Activated T-cell treated with anti-CD3 and anti-CD28 coated beads, Interleukin-2, amount 50 U/mL, for 4 hours (primary cell): Measurements from ENCODE around the gene CTNND2. TPM values are rescaled to one million over a fixed set of nuclear protein-coding genes. Genes with fewer than 3 reads are reported as not detected.

Experiments used
- ATAC-seq, 2 donors: fragments of 200-7000 bp; cut with Tn5 transposase; one replicate each; pipeline ENCODE4 v1.10.0; 2021
- DNase-seq: peaks from one replicate; pipeline ENCODE4 v3.0.0-alpha.2; 2020
- H3K27me3 Mint-ChIP-seq: one replicate; pipeline ENCODE4 v1.8.0; 2021; ENCODE audit warnings: low read depth, mixed read lengths
- H3K36me3 Mint-ChIP-seq: one replicate; pipeline ENCODE4 v1.8.0; 2022; ENCODE audit warnings: mixed read lengths; ENCODE audit not compliant: insufficient read depth
- H3K4me1 Mint-ChIP-seq: one replicate; pipeline ENCODE4 v1.8.0; 2021; ENCODE audit warnings: low read depth, mixed read lengths
- H3K4me3 Mint-ChIP-seq: one replicate; pipeline ENCODE4 v1.8.0; 2021; ENCODE audit warnings: mild to moderate bottlenecking, moderate library complexity, mixed read lengths
- H3K9me3 Mint-ChIP-seq: one replicate; pipeline ENCODE4 v1.8.0; 2021; ENCODE audit warnings: mixed read lengths
- total RNA-seq, 3 donors: library from RNA; stranded (reverse); gene quantifications; one replicate each; pipeline ENCODE4 v1.2.1, GENCODE V29; 2021

The CTNND2 gene
- total RNA-seq, 3 donors from 2014 or later: not detected

- no peak overlapping the region for H3K4me3 Mint-ChIP-seq
- DNase-seq (no peak), ATAC-seq (no peak)
- no peaks in the 10 kb centered on the region for H3K36me3 Mint-ChIP-seq
- peaks cover 9% of the 10 kb centered on the region for H3K9me3 Mint-ChIP-seq
- no peaks in the 10 kb centered on the region for H3K4me1 Mint-ChIP-seq
- no peaks in the 10 kb centered on the region for H3K27me3 Mint-ChIP-seq
Observed at GRCh38 chr5:11785771-11786352, 118.4 kb downstream of the CTNND2 start.

- H3K4me3 Mint-ChIP-seq: no peak overlapping the region
- no peak for ATAC-seq
Observed at GRCh38 chr5:11780641-11781345, 123.5 kb downstream of the CTNND2 start.

DNA sequence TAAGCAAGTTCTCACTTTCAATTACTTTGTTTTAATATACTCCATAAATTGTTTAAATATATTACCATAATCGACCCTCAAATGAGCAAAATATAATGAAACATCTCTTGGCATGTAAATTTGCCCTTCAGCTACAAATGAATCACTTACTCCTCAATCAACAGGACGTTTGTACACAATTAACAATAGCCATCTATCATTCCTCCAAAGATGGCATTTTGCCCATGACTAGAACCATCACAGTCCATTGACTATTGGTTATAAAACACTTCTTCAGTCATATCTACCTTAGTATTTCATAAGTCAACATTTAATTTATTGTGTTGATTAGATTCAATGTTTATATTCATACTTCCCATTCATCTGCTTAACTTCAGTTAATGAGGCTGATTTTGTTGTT is 127.2 kb downstream of the CTNND2 start:
- no peaks in the 10 kb centered on the region for H3K4me1 Mint-ChIP-seq
- ATAC-seq (no peak), DNase-seq (no peak)
- H3K9me3 Mint-ChIP-seq: peaks cover 6% of the 10 kb centered on the region
- no peaks in the 10 kb centered on the region for H3K27me3 Mint-ChIP-seq
- no peaks in the 10 kb centered on the region for H3K36me3 Mint-ChIP-seq
- no peak overlapping the region for H3K4me3 Mint-ChIP-seq

More at GRCh38 chr5:11780641-11781345, 123.5 kb downstream of the CTNND2 start:
- no peak for DNase-seq
- peaks cover 7% of the 10 kb centered on the region for H3K9me3 Mint-ChIP-seq
- H3K36me3 Mint-ChIP-seq: no peaks in the 10 kb centered on the region
- no peaks in the 10 kb centered on the region for H3K27me3 Mint-ChIP-seq
- no peaks in the 10 kb centered on the region for H3K4me1 Mint-ChIP-seq

- Mint-ChIP-seq H3K36me3 (no peaks in the 10 kb centered on the region), H3K4me3 (no peak overlapping the region), H3K4me1 (no peaks in the 10 kb centered on the region), H3K9me3 (peaks cover 3% of the 10 kb centered on the region), H3K27me3 (no peaks in the 10 kb centered on the region)
- DNase-seq (no peak), ATAC-seq (no peak)
Observed at GRCh38 chr5:11770310-11770709, 133.9 kb downstream of the CTNND2 start.

GRCh38 chr5:11760934-11761603 is 143.2 kb downstream of the CTNND2 start:
- no peaks in the 10 kb centered on the region for H3K4me1 Mint-ChIP-seq

DNA sequence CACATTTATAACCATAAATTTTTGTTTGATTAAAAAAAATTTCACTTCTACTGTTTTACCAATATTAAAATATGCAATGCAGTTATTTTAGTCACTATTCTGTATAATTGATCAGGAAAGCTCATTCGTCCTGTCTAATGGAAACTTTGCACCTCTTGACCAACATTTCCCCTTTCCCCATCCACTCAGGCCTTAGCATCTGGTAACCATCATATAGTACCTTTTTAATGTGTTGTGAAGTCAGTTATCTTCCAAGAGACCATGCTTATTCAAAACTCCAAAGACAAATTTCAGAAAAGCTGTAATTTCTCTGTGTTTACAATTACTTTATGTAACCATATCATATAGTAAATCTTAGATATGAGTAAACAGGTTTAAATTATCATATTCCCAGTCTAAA is 145.9 kb downstream of the CTNND2 start:
- no peak overlapping the region for H3K4me3 Mint-ChIP-seq
- peaks cover 3% of the 10 kb centered on the region for H3K9me3 Mint-ChIP-seq
- no peak for DNase-seq
- H3K27me3 Mint-ChIP-seq: no peaks in the 10 kb centered on the region
- H3K36me3 Mint-ChIP-seq: no peaks in the 10 kb centered on the region
- no peak for ATAC-seq
- no peaks in the 10 kb centered on the region for H3K4me1 Mint-ChIP-seq

More at GRCh38 chr5:11760934-11761603, 143.2 kb downstream of the CTNND2 start:
- ATAC-seq (no peak), DNase-seq (no peak)
- no peak overlapping the region for H3K4me3 Mint-ChIP-seq
- H3K27me3 Mint-ChIP-seq: no peaks in the 10 kb centered on the region
- peaks cover 4% of the 10 kb centered on the region for H3K9me3 Mint-ChIP-seq
- H3K36me3 Mint-ChIP-seq: no peaks in the 10 kb centered on the region

DNA sequence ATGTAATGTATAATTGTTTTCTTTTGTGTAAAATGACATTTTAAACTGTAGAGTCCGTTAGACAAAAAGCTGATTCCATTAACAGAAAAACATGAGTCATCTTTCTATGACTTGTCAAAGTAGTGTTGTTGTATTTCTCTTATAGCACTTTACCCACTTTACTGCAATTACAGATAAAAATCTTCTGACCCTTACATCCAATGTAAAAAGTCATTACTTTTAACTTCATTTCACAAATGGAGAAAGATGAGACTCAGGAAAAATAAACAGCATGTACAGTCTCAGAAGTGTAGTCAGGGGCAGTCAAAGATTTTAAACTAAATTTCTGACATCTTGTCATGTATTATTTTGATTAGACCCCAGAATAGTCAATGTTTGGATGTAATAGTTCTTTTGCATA is 146.6 kb downstream of the CTNND2 start:
- H3K27me3 Mint-ChIP-seq: no peaks in the 10 kb centered on the region
- DNase-seq: no peak
- H3K36me3 Mint-ChIP-seq: no peaks in the 10 kb centered on the region
- ATAC-seq: no peak
- no peaks in the 10 kb centered on the region for H3K4me1 Mint-ChIP-seq
- no peak overlapping the region for H3K4me3 Mint-ChIP-seq
- H3K9me3 Mint-ChIP-seq: peaks cover 5% of the 10 kb centered on the region

DNA sequence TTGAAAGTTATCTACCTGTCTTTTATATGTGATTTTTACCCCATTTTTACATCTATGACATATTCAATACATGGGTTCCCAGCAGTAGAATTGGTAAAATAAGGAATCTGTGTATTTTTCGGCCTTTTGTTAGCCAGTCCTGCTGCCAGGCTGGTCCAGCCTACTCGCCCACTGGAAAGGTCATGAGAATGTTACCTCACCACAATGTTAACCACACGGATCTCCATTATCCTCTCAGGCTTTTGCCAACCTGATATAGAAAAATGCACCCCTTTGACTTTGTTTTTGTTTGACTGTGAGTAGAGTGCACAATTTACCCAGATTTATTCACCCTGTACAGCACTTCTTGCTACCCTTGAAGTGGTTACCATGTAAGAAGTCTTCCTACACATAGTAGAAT is 167.2 kb downstream of the CTNND2 start:
- Mint-ChIP-seq H3K4me1 (no peaks in the 10 kb centered on the region), H3K9me3 (peaks cover 3% of the 10 kb centered on the region), H3K4me3 (no peak overlapping the region), H3K27me3 (no peaks in the 10 kb centered on the region), H3K36me3 (no peaks in the 10 kb centered on the region)
- DNase-seq (no peak), ATAC-seq (no peak)

DNA sequence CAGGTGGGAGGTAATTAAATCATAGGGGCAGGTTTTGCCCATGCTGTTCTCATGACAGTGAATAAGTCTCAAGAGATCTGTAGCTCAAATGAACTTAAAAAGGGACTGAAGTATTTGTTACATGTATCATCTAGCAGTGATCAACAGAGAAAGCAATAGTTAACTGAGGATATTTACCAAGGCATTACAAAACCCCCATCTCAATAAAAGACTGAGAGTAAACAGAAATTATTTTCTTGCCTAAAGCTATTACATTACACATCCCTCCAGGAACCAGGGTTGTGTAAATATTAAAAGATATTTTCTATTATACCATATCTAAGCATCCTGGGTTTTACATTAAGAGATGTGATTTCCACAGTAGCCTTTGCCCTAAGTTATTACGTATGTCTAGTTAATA is 169.9 kb downstream of the CTNND2 start:
- Mint-ChIP-seq H3K36me3 (no peaks in the 10 kb centered on the region), H3K4me3 (no peak overlapping the region), H3K4me1 (no peaks in the 10 kb centered on the region), H3K27me3 (no peaks in the 10 kb centered on the region), H3K9me3 (peaks cover 4% of the 10 kb centered on the region)
- no peak for DNase-seq
- ATAC-seq: no peak

- Mint-ChIP-seq H3K4me1 (no peaks in the 10 kb centered on the region), H3K27me3 (no peaks in the 10 kb centered on the region), H3K9me3 (peaks cover 4% of the 10 kb centered on the region), H3K4me3 (no peak overlapping the region), H3K36me3 (no peaks in the 10 kb centered on the region)
- DNase-seq (no peak), ATAC-seq (no peak)
Observed at GRCh38 chr5:11733840-11734192, 170.4 kb downstream of the CTNND2 start.

DNA sequence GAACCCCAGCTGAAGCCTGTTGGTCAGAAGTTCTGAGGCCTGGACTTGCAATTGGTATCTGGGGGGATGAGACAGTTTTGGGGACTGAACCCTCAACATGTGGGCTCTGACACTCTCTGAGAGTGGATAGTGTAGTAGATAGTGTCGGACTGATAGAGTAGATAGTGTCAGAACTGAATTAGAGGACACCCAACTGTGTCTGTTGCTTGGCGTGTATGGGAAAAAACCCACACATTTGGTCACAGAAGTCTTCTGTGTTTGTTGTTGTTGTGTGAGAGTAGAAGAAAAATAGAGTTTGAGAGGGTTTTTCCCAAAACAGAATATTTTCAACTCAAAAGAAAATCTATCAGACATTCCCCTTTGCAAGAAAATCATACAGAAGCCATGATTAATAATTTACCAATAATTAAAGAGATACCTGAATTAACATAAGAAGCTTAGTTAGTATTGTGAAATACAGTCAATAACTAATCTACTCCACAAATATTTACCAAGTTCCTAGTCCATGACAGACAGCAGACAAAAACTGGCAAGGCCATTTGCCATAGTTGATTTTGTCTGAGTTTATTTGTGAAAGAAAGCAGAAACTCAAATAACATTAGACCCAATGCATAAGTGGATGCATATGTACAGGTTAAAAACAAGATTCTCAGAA is 170.9 kb downstream of the CTNND2 start:
- H3K36me3 Mint-ChIP-seq: no peaks in the 10 kb centered on the region
- DNase-seq (no peak), ATAC-seq (no peak)
- H3K4me3 Mint-ChIP-seq: no peak overlapping the region
- no peaks in the 10 kb centered on the region for H3K27me3 Mint-ChIP-seq
- no peaks in the 10 kb centered on the region for H3K4me1 Mint-ChIP-seq
- H3K9me3 Mint-ChIP-seq: peaks cover 4% of the 10 kb centered on the region

- H3K4me3 Mint-ChIP-seq: no peak overlapping the region
- H3K27me3 Mint-ChIP-seq: no peaks in the 10 kb centered on the region
- no peaks in the 10 kb centered on the region for H3K9me3 Mint-ChIP-seq
- no peaks in the 10 kb centered on the region for H3K4me1 Mint-ChIP-seq
- H3K36me3 Mint-ChIP-seq: no peaks in the 10 kb centered on the region
- ATAC-seq (no peak), DNase-seq (no peak)
Observed at GRCh38 chr5:11724940-11725339, 179.3 kb downstream of the CTNND2 start.

- DNase-seq (no peak), ATAC-seq (no peak)
- Mint-ChIP-seq H3K4me3 (no peak overlapping the region), H3K4me1 (no peaks in the 10 kb centered on the region), H3K9me3 (no peaks in the 10 kb centered on the region), H3K36me3 (no peaks in the 10 kb centered on the region), H3K27me3 (no peaks in the 10 kb centered on the region)
Observed at GRCh38 chr5:11719888-11720481, 184.3 kb downstream of the CTNND2 start.

DNA sequence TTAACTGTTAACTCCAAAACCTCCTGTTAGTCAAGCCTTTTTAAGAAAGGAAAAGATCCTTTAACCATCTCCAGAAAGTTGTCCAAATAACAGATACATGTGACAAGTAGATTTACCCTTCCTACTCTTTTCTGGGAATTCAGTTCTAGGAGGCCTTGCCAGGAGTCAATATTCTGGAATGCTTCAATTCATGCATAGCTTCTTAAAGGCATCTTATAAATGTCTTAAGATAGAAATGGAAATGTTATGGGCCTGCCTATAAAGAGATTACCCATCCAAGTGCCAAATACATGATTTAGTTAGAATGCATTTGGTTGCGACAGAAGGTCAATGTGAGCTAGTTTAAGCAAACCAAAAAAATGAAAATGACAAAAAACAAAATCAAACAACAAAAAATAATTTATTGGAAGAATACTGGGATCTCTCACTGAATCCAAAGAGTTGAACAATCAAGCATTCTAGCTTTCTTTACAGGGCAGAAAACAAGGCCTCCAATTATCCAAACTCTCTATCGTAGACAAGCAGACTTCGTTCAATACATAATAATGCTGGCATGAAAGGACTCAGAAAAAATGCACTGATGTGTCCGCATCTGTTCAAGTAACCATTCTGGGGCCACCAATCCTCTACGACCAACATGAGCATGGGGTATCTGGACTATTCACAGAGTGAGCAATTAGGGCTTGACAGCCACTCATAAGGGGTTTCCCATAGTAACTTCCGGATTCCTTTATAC is 188.6 kb downstream of the CTNND2 start:
- DNase-seq (no peak), ATAC-seq (no peak)
- Mint-ChIP-seq H3K4me3 (no peak overlapping the region), H3K9me3 (no peaks in the 10 kb centered on the region), H3K36me3 (no peaks in the 10 kb centered on the region), H3K4me1 (no peaks in the 10 kb centered on the region), H3K27me3 (no peaks in the 10 kb centered on the region)
